Measurements from ENCODE around the gene NME7. TPM values are rescaled to one million over a fixed set of nuclear protein-coding genes. Genes with fewer than 3 reads are reported as not detected.
A peak's percentile ranks its signal among the peaks of the same experiment; 100 is the strongest.
"Not testable (repeated sequence)": the region's sequence is repeated elsewhere in the genome, so short reads cannot be mapped to it uniquely, and the experiment has no call there.

NME7 gene
- total RNA-seq, 1 experiment from 2014 or later, result 83.7 TPM

DNA sequence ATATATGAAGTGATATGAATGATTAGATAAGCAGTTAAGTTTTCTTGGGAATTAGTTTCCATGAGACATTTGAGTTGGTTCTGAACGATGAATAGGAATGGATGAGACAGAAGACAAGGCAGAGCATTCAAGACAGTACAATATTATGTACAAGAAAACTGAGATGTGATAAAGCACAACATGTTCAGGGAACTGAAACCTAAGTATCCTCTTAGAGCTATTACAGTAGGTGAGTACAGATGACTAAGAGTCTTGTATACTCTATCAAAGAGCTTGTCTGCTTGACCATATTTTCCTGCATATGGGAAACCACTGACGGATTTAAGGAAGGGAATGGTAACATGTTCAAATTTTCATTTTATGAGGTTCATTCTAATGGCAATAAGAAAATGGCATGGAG is 61.6 kb downstream of the NME7 start:
- DNase-seq (ENCODE audit: low spot score), result no peak

DNA sequence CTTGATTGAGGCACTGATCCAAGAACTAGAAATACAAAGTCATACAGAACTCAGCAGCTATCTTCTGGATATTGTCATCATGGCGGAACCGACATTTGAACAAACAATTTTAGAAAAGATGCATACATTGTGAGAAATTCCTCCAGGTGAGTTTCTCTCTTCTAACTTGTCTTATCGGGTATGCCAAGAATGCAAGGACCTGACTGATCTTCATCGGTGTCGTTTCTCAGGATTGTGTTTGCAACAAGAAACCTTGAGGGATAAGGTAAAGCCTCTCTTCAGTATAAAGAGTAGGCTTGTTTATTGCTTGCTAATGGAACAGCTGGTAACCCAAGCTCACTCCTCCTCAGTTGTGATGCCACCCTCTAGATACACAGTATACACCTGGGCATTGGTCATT is 62.2 kb downstream of the NME7 start:
- no peak for DNase-seq (ENCODE audit: low spot score)

DNA sequence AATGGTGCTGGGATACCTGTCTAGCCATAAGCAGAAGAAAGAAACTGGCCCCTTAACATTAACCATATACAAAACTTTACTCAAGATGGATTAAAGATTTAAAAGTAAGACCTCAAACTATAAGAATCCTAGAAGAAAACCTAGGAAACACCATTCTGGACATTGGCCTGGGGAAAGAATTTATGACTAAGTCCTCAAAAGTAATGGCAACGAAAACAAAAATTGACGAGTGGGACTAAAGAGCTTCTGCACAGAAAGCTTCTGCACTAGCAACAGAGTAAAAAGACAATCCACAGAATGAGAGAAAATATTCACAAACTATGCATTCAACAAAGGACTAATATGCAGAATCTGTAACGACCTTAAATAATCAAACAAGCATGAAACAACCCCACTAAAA is 66.7 kb downstream of the NME7 start:
- no peak for DNase-seq (ENCODE audit: low spot score)

DNA sequence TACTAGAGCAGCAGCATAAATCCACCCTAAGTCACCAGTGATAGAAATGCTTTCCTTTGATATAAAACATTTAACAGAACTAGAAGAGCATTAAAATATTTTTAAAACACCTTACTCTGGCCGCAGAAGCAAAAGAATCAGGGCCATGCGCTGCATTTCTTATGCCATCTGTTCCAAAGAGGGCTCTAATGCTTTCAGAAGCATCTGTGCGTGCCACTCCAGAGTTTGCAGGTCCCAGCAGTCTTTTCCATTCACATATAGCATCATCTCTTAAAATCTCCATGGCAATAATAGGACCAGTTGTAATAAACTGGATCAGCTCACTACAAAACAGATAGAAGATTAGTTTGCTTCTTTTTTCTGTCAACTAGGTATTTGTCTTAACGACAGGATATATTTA is 69.2 kb downstream of the NME7 start:
- DNase-seq (ENCODE audit: low spot score), result no peak

DNA sequence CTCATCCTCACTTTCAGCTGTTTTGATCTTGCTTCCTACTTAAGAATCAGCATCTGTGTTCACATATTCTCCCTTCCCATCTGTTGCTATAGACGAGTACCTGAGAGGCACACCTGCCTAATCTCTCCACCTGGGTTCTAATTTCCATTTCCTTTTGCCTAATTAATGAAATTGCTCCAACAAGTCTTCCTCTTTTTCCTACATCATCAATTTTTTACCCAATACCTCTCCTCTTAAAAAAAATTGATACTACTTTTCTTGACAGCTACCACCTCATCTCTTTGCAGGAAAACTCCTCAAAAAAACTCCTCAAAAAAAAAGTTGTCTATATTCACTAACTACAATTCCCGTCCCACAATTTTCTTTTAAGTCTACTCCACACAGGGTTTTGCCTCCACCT is 71.8 kb downstream of the NME7 start:
- DNase-seq (ENCODE audit: low spot score), result no peak

DNA sequence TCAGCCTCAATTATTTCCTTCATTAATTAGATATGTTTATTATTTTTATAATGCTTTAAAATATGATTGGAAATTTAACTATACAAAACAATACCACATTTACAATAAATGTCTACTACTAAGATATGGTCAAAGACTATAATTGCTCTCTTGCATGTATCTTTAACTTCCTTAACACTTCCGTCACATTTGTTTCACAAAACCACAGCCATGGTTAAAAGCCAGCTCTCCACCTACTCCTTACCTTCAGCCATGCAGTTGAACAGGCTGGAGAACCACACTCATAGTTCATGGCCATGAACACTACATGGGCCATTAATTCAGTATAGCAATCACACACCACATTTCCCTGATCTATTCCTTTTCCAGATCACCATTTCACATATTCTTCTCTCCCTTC is 72.2 kb downstream of the NME7 start:
- no peak for DNase-seq (ENCODE audit: low spot score)

DNA sequence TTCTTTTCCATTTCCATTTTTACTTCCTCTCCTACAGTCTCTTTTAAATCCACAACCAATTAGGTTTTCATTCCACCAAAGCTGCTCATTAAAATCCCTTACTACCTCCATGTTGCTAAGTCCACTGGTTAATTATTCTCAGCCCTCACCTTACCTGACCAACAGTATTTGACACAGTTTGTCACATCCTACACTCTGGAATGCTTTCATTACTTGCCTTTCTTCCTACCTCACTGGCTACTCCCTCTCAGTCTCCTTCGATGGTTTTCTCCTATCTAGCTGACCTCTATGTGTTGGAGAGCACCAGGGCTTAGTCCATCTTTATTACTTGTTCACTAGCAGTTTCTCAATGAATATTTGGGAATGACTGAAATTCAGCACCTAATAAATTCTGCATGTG is 78.6 kb downstream of the NME7 start:
- no peak for DNase-seq (ENCODE audit: low spot score)

DNA sequence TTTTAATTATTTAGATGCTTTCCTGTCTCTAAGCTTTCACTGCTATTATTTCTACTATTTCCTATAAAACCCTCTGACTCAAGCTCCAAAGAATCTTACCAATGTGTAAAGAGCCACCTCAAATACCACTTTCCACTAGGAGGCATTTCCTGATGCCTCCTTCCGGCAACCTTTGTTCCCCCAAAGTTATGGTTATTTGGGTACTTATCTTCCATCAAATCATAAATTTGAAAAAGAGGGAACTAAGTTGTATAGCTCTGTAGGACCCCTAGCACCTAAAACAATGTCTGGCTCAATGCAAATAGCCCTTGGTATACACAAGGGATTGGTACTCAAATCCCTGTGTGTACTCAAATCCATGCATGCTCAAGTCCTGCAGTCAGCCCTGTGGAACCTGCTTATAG is 79.6 kb downstream of the NME7 start:
- DNase-seq (ENCODE audit: low spot score), result peak; percentile 85

DNA sequence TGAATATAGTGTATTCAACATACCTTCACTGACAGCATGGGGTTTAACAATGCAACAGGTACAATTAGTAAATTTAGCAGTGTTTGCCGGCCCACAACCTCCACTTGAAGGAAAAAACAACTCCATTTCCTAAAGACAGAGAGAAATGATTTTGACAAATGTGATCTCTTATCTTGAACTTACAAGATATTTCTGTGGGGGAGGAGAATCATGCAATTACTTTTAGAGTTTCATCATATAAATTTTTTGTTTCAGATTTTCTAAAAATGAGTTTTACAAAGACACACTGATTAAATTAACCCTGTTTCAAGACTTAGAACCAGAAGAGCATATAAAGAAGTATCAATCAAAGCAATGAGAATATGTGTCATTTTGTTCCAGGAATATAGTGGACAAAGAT is 80.3 kb downstream of the NME7 start:
- DNase-seq (ENCODE audit: low spot score), result no peak

DNA sequence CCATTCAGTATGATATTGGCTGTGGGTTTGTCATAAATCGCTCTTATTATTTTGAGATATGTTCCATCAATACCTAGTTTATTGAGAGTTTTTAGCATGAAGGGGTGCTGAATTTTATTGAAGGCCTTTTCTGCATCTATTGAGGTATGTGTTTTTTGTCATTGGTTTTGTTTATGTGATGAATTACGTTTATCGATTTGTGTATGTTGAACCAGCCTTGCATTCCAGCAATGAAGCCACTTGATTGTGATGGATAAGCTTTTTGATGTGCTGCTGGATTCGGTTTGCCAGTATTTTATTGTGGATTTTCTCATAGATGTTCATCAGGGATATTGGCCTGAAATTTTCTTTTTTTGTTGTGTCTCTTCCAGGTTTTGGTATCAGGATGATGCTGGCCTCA is 86.0 kb downstream of the NME7 start:
- not testable (repeated sequence) for DNase-seq (ENCODE audit: low spot score)

DNA sequence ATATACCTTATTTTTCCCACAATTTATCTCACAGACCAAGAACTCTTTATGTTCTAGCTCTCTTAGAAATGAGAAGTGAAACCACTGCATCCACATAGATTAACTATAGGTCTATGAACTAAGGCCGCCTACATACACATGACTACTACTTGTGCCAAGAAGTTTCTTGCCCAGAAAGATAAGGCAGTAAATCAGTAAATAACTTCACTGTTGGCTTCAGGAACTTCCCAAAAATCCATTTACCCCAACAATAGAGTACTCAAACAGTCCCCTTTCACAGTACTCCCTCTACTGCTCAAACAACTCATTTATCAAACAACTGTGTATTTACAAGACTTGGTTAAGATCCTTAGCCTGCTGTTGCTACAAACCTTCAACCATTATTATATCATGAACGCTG is 96.5 kb downstream of the NME7 start:
- DNase-seq (ENCODE audit: low spot score), result no peak

DNA sequence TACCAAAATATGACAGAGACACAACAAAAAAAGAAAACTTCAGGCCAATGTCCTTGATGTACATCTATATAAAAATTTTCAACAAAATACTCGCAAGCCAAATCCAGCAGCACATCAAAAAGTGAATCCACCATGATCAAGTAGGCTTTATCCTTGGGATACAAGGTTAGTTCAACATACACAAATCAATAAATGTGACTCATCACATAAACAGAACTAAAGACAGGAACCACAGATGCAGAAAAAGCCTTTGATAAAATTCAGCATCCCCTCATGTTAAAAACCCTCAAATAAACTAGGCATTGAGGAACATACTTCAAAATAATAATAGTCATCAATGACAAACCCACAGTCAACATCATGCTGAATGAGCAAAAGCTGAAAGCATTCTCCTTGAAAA is 101.5 kb downstream of the NME7 start:
- DNase-seq (ENCODE audit: low spot score), result no peak

DNA sequence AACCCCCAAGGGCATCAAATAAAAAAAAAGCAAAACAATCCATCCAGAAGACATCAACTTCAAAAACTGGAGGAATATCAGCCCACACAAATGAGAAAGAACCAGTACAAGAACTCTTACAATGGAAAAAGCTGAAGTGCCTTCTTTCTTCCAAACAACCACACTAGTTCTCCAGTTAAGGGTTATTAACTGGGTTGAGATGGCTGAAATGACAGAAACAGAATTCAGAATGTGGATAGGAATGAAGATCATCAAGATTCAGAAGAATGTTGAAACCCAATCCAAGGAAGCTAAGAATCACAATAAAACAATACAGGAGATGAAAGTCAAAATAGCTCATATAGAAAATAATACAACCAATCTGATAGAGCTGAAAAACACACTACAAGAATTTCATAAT is 104.5 kb downstream of the NME7 start:
- no peak for DNase-seq (ENCODE audit: low spot score)

DNA sequence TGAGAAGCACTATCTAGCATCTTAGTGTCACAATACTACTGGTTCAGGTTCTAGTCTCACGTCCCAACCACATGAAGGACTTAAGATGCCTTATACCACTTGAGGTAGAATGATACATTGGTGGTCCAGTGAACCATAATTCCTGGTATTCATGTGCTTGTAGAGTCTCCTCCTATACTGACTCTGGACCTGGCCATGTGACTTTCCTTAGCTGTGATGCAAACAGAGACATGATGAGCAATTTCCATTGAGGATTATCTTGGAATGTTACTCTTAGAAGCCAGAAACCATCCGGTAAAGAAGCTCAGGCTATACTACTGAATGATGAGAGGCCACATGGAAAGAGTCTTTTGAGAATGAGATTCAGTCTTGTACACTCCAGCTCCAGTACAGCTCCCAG is 105.7 kb downstream of the NME7 start:
- no peak for DNase-seq (ENCODE audit: low spot score)

DNA sequence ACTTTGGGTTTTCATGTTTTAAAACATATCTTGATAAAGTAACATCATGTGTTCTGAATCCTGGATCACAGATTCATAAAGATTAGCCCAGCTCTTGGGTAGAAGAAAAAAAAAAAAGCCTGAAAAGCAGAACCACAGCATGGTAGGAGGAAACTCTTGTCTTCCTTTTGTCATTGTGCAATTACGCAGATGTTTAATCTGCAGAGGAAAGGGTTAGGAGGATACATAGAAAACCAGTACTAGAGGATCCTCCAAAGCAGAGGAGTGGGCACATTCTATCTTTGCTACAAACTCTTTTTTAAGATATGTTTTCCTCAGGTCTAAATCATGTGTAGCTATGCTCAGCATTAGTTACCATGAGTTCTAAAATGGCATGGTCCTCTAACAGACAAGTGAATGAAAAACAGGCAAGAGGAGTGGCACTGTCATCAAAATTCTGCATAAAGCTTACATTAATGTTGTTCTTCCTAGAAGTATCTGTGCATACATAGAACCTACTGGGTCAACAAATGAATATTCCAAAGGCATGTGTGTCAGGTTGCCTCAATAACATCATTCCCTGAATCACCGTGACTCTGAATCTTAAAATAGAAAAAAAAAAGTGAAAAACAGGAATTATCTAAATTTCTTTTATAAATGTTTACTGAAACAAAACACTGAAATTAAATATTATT is 107.0 kb downstream of the NME7 start:
- DNase-seq (ENCODE audit: low spot score), result no peak

DNA sequence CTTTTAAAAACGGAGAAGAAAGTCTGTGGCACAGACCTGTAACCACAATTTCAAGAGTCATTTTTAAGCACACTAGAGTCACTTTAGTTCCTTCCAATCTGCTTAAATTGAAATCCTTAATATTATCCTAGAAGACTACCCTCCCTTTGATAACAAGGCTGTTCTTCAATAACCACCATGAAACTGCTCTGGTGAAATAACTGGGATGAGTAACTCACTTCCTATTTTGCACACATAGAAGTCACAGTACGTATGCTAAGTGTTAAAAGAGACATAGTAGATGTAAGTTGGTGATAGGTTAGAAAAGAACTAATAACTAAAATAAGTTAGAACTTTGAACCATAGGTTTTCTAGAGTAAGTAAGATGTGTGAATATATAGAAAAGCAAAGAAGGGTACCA is 107.8 kb downstream of the NME7 start:
- DNase-seq (ENCODE audit: low spot score), result no peak

DNA sequence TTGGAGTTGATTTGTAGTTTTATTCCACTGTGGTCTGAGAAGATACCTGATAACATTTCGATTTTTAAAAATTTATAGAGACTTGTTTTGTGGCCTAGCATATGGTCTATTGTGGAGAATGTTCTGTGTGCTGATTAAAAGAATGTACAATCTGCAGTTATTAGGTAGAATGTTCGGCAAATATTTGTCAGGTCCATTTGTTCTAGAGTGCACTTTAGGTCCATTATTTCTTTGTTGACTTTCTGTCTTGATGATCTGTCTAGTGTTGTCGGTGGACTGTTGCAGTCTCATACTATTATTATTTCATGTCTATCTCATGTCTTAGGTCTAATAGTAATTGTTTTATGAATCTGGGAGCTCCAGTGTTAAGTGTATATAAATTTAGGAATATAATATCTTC is 116.8 kb downstream of the NME7 start:
- DNase-seq (ENCODE audit: low spot score), result no peak

DNA sequence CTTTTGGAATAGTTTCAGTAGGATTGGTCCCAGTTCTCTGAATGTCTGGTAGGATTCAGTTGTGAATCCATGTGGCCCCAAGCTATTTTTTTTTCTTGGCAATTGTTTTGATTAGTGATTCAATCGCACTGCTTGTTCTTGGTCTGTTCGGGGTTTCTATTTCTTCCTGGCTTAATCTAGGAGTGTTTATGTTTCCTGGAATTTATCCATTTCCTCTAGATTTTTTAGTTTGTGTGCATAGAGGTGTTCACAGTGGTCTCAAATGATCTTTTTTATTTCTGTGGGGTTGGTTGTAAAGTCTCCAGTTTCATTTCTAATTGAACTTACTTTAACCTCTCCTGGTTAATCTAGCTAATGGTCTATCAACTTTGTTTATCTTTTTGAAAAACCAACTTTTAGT is 117.6 kb downstream of the NME7 start:
- no peak for DNase-seq (ENCODE audit: low spot score)

DNA sequence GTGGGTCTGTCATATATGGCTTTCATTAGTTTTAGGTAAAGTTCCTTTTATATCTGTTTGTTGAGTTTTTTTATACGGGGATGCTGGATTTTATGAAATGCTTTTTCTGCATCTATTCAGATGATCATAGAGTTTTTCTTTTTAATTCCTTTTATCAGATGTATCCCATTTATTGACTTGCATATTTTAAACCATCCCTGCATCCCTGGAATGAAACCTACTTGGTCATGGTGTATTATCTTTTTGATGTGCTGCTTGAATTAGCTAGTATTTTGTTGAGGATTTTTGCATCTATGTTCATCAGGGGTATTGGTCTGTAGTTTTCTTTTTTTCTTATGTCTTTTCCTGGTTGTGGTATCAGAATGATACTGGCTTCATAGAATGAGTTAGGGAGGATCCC is 118.0 kb downstream of the NME7 start:
- DNase-seq (ENCODE audit: low spot score), result no peak

DNA sequence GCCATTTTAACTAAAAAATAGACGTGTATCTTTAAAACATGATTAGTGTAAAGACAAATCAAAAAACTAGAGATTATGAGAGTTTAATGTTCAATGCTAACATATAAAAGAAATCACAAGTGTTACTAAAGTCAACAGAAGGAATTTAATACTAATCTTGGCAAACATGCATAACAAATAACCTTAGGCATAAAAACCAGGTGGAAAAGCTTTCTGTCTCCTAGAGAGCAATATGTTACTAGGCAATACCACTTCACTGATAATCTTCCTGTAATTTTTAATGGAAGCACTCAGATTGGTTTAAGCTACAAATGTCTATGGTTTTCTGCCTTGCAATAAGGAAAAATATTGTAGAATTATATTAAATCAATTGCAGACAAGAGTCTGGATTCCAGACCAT is 121.9 kb downstream of the NME7 start:
- no peak for DNase-seq (ENCODE audit: low spot score)

DNA sequence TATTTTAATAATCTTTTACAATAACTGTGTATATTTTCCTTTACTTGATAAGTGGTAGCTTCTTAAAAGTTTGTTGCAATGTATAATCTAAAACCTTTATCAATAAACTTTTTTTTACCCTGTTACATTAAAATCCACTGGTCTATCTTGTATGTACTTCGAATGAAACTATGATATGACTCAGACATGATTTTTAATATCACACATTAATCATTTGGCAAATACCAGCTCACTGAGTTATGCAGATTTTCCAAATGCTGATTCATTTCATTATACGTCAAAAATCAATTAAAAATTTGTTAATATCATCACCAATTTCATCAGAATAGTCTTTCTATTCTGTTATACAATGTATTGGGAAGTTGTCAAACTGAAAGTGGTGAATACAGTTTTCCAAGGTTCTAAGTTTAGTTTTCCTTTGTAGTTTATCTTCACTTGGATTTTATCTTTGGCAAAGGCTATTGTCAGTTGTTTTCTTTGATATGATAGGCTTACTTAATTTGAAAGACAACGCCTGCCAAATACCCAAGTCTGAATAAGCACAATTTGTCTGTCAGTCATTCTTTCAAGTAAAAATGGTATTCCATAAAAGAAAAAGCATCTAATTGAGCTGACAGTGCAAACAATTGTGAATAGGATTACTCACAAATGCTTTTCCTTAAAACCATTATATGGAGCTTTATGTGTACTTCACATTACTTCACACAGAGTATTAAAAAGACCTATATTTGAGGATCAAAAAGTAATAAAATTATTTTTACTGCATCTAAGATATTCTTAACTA is 127.0 kb downstream of the NME7 start:
- DNase-seq (ENCODE audit: low spot score), result no peak

DNA sequence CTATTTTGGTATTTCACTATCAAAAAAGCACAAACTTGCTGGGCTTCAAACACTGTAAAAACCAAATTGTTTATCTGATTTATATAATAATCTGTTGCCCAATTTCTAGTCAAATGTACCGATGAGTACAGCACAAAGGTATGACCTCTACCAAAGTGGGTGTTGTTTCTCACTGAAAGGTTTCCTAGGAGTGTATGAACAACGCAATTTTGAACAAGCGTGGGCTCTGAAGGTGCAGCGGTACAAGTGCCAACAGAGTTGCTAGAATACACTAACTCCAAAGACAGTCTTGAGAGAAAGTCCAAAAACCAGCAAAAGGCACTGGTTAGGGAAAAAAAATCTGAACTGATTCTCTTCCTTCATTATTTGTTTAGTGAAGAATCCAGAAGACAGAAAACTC is 130.7 kb downstream of the NME7 start:
- no peak for DNase-seq (ENCODE audit: low spot score)

DNA sequence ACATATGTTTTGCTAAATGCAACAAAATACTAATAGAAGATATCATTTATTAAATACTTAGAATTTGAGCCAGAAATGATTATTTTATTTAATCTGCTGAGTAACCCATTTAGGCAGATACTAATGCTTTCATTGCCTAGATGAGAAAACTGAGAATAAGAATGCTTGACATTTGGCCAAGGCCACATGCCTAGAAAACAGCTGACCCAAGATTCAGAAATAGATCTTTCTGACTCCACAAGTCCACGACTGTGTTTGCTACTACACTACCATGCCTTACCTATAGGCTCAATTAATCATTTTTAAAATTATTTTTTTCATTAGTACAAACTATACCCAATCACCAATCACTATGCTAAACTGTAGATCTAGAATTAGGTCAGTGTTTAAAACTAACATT is 131.5 kb downstream of the NME7 start:
- DNase-seq (ENCODE audit: low spot score), result no peak

DNA sequence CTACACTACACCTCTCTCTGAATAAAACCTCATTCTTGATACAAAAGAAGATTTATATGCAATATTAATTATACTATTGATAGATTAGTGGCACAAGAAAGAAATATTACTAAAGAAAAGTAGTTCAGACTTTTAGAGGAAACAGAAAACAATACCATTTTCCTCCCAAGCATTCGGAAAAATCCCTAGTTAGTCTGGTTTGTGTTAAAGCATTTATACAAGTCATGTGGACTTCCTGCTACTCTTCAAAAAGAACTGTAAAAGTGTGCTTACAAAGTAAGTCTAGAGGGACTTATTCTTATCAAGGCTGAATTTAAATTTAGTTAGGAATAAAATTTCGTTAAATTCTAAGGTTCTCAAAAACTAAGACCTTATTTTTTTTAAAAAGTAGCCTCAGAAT is 132.0 kb downstream of the NME7 start:
- DNase-seq (ENCODE audit: low spot score), result no peak
